Measurements from ENCODE around the gene C1orf232. TPM values are rescaled to one million over a fixed set of nuclear protein-coding genes. Genes with fewer than 3 reads are reported as not detected.

C1orf232 gene
- total and polyA plus RNA-seq, 2 of the 13 experiments (the other 11 are each of a cell fraction or from before 2014, with no cell fraction given): not detected

DNA sequence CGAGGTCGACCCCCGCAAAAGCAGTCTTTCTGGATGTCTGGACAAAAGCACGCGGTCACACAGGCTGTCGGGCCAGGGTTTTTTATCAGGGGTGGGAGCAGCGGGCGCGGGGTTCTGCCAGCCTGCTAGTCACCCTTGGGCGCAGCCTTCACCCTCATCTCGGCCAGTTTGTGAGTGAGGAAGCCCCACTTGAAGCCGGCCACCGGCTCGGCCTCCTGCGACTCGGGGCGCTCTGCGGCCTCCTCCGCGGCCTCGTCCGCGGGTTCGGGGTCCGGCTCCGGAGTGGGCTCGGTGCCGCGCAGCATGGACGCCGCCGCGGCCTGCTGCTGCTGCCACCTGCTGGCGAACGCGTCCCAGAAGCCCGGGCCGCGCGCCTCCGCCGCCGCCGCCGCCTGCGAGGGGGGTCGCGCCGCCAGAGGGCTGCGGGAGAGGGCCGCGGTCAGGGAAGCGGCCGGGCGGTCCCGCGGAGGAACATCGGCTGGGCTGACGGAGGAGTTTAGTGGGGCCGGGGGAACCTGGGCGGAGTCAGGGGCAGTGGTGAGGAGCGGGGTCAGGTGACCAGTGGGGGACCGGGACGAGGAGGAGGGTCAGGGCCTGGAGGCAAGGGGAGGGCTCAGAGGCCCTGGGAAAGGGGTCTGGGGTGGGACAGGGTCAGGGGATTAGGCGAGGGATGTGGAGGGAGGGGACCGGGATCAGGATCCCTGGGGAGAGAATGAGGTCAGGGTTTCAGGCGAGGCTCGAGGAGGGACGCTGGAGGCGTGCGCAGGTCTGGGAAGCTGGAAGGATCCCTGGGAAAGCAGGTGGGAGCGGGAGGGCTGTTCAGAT is 4.5 kb downstream of the C1orf232 start (continued):
- TF ChIP-seq, protein P1, sequence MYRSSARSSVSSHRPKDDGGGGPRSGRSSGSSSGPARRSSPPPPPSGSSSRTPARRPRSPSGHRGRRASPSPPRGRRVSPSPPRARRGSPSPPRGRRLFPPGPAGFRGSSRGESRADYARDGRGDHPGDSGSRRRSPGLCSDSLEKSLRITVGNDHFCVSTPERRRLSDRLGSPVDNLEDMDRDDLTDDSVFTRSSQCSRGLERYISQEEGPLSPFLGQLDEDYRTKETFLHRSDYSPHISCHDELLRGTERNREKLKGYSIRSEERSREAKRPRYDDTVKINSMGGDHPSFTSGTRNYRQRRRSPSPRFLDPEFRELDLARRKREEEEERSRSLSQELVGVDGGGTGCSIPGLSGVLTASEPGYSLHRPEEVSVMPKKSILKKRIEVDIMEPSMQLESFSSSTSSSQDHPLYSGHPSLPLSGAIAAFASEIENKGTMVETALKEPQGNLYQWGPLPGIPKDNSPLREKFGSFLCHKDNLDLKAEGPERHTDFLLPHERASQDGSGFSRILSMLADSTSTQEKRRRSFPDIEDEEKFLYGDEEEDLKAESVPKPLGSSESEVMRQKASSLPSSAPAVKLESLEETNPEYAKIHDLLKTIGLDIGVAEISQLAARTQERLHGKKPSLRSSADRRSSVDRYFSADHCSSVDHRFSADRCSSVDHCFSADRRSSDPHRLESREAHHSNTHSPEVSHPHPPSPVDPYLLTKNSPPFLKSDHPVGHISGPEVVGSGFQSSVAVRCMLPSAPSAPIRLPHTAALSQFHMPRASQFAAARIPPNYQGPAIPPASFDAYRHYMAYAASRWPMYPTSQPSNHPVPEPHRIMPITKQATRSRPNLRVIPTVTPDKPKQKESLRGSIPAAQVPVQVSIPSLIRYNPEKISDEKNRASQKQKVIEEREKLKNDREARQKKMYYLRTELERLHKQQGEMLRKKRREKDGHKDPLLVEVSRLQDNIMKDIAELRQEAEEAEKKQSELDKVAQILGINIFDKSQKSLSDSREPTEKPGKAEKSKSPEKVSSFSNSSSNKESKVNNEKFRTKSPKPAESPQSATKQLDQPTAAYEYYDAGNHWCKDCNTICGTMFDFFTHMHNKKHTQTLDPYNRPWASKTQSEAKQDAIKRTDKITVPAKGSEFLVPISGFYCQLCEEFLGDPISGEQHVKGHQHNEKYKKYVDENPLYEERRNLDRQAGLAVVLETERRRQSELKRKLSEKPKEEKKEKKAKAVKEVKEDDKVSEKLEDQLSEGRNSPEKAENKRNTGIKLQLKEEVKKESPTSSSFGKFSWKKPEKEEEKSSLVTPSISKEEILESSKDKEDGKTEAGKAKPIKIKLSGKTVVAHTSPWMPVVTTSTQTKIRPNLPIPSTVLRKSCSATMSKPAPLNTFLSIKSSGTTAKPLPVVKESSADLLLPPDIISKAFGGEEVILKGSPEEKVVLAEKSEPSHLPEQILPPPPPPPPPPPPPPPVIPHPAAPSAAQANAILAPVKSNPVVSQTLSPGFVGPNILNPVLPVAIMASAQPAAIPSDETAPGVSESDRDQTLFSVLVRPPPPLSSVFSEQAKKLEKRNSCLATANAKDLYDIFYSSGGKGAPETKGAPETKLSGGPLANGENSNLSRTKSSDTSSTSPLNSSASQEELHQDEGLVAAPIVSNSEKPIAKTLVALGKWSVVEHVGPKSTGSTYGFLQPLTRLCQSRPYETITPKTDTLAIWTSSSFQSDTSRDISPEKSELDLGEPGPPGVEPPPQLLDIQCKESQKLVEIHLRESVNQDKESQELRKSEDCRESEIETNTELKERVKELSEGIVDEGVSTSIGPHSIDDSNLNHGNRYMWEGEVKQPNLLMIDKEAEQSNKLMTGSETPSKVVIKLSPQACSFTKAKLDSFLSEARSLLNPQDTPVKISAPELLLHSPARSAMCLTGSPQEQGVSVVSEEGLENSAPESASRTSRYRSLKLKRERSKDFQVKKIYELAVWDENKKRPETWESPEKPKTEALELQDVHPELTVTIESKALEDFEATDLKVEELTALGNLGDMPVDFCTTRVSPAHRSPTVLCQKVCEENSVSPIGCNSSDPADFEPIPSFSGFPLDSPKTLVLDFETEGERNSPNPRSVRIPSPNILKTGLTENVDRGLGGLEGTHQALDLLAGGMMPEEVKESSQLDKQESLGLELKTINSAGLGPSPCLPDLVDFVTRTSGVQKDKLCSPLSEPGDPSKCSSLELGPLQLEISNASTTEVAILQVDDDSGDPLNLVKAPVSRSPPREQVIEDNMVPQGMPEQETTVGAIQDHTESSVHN (CRISPR knock-in tag; IDR thresholded peaks at IDR 0.05): no peak
- no peak for TF ChIP-seq ZNF605 (CRISPR knock-in tag; IDR thresholded peaks at IDR 0.05)
- TF ChIP-seq, protein P2, sequence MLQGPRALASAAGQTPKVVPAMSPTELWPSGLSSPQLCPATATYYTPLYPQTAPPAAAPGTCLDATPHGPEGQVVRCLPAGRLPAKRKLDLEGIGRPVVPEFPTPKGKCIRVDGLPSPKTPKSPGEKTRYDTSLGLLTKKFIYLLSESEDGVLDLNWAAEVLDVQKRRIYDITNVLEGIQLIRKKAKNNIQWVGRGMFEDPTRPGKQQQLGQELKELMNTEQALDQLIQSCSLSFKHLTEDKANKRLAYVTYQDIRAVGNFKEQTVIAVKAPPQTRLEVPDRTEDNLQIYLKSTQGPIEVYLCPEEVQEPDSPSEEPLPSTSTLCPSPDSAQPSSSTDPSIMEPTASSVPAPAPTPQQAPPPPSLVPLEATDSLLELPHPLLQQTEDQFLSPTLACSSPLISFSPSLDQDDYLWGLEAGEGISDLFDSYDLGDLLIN (CRISPR knock-in tag; IDR thresholded peaks at IDR 0.05; ENCODE audit: borderline replicate concordance): no peak
- TF ChIP-seq, protein P3, sequence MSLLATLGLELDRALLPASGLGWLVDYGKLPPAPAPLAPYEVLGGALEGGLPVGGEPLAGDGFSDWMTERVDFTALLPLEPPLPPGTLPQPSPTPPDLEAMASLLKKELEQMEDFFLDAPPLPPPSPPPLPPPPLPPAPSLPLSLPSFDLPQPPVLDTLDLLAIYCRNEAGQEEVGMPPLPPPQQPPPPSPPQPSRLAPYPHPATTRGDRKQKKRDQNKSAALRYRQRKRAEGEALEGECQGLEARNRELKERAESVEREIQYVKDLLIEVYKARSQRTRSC (CRISPR knock-in tag; IDR thresholded peaks at IDR 0.05; ENCODE audit: low read depth): no peak
- TF ChIP-seq, protein P4, sequence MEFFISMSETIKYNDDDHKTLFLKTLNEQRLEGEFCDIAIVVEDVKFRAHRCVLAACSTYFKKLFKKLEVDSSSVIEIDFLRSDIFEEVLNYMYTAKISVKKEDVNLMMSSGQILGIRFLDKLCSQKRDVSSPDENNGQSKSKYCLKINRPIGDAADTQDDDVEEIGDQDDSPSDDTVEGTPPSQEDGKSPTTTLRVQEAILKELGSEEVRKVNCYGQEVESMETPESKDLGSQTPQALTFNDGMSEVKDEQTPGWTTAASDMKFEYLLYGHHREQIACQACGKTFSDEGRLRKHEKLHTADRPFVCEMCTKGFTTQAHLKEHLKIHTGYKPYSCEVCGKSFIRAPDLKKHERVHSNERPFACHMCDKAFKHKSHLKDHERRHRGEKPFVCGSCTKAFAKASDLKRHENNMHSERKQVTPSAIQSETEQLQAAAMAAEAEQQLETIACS (CRISPR knock-in tag; IDR thresholded peaks at IDR 0.05): peak; percentile 73
- no peak for TF ChIP-seq FOXC1 (CRISPR knock-in tag; IDR thresholded peaks at IDR 0.05; ENCODE audit: borderline replicate concordance)
- no peak for TF ChIP-seq MBD4 (IDR thresholded peaks at IDR 0.05; ENCODE audit: borderline replicate concordance, low read length)
- TF ChIP-seq, protein P5, sequence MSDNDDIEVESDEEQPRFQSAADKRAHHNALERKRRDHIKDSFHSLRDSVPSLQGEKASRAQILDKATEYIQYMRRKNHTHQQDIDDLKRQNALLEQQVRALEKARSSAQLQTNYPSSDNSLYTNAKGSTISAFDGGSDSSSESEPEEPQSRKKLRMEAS (IDR thresholded peaks at IDR 0.05): peak; percentile 58; the same call in 1 of the 2 replicates
- peak; percentile 61 for TF ChIP-seq ZNF329 (CRISPR knock-in tag; IDR thresholded peaks at IDR 0.05; ENCODE audit: low read depth)
- no peak for TF ChIP-seq ZNF562 (CRISPR knock-in tag; IDR thresholded peaks at IDR 0.05; ENCODE audit: borderline replicate concordance)
- TF ChIP-seq, protein P6, sequence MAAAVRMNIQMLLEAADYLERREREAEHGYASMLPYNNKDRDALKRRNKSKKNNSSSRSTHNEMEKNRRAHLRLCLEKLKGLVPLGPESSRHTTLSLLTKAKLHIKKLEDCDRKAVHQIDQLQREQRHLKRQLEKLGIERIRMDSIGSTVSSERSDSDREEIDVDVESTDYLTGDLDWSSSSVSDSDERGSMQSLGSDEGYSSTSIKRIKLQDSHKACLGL (CRISPR knock-in tag; IDR thresholded peaks at IDR 0.05): 0 out of 2 replicates have a peak, but pooled peaks have one; percentile 41
- no peak for TF ChIP-seq NR2F6 (IDR thresholded peaks at IDR 0.05)
- no peak for TF ChIP-seq NR2F6 (CRISPR knock-in tag; IDR thresholded peaks at IDR 0.05)
- no peak for TF ChIP-seq ZNF766 (CRISPR knock-in tag; IDR thresholded peaks at IDR 0.05; ENCODE audit: borderline replicate concordance)
- TF ChIP-seq ZFP41 (CRISPR knock-in tag; IDR thresholded peaks at IDR 0.05; ENCODE audit: borderline replicate concordance): no peak

Measured in HepG2 (cell line).